Activated T-cell treated with anti-CD3 and anti-CD28 coated beads, Interleukin-2, amount 50 U/mL, for 72 hours (primary cell): ENCODE results near the gene PPA1. TPM values are rescaled to one million over a fixed set of nuclear protein-coding genes. Genes with fewer than 3 reads are reported as not detected.

Experiments used
- ATAC-seq, 2 donors: fragments of 150-1000 bp; cut with Tn5 transposase; replicated peaks in 1 of 2; 2 replicates each; pipeline ENCODE4 v1.10.0; 2021; ENCODE audit warnings: moderate library complexity in 2 of 2, mild to moderate bottlenecking in 1 of 2
- DNase-seq, 2 donors: peaks; one replicate each; pipeline ENCODE4 v3.0.0; 2021 to 2022; ENCODE audit warnings: mixed read lengths in 1 of 2
- H3K27ac Mint-ChIP-seq: one replicate; pipeline ENCODE4 v1.8.0; 2022; ENCODE audit warnings: mild to moderate bottlenecking, moderate library complexity, mixed read lengths
- H3K27me3 Mint-ChIP-seq: one replicate; pipeline ENCODE4 v1.8.0; 2022; ENCODE audit warnings: low read depth, mixed read lengths
- H3K36me3 Mint-ChIP-seq, 2 donors: one replicate each; pipeline ENCODE4 v1.8.0; 2022; ENCODE audit warnings: mixed read lengths in 2 of 2, mild to moderate bottlenecking in 1 of 2; ENCODE audit not compliant: insufficient read depth in 2 of 2
- H3K4me1 Mint-ChIP-seq: one replicate; pipeline ENCODE4 v1.8.0; 2022; ENCODE audit warnings: low read depth, mixed read lengths
- H3K4me3 Mint-ChIP-seq, 2 donors: one replicate each; pipeline ENCODE4 v1.8.0; 2022; ENCODE audit warnings: mild to moderate bottlenecking in 2 of 2, mixed read lengths in 2 of 2, moderate library complexity in 2 of 2
- H3K9me3 Mint-ChIP-seq, 2 donors: one replicate each; pipeline ENCODE4 v1.8.0; 2022; ENCODE audit warnings: mixed read lengths in 2 of 2
- total RNA-seq, 2 donors: library from RNA; stranded (reverse); gene quantifications; one replicate each; pipeline ENCODE4 v1.2.3, GENCODE V29; 2022

Gene PPA1
- total RNA-seq, result 100 to 1,000 TPM; 274 to 290 TPM

DNA sequence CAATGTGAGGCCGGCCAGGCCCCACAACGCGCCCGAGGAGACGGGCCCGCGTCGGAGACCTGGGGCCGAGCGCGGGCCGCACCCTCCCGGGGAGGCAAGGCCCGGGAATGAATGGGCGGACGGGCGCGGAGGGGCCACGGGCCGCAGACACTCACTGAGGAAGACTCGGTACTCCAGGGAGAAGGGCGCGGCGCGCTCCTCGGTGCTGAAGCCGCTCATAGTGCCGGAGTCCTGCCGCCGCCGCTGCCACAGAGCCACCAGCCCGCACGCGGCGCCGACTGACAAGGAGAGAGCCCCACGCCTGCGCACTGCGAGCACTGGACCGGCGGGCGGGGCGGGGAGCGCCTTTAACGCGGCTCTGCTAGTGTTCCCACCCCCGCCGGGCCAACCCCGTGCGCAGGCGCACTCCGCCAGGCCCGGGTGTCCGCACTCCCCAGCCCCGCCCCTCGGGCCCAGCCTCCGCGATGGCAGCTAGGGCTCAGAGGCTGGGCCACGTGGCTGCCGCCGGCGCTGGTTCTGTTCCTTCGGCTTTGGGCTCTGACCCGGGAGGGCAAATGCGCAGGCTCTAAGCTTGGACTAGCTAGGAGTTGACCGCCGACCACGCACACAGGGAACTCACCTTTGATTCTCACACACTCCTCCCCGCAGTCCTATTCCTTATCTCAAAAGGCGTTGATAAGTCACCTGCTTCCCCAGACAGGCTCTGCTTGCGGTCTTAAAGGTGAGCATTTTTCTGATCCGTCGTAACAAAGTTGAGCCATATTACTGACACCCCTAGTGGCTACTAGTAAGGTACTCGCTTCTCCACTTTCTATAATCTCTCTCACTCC is at the start of gene PPA1:
Gene PPA1, minus strand, starts transcription at position 321 of the 830 bp plus-strand sequence. Its CDS starts 102 bp downstream, at position 219.
- ATAC-seq, result peak; percentile 93 to 95

DNA sequence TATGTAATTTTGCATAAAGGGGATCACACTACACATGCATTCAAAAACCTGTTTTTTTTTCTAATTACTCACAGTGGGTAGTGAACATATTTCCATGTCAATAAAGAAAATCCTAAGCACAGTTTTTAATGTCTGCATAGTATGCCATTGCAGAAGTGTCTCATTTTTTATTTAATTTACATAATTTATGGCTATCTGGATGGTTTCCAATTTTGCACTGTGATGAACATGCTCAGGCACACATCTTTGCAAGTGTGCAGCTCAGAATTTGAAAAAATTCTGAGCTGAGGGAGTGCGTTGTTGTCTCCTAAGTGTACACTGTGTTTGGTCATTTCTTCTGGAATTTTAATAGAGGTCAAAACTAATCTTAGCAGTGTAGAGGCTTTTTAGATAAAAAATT is 48.4 kb upstream of the PPA1 start:
- Mint-ChIP-seq H3K4me1 (no peaks in the 10 kb centered on the region), H3K9me3 (no peaks in the 10 kb centered on the region), H3K36me3 (peaks cover 0 to 1% of the 10 kb centered on the region in 2 donors), H3K27ac (no peak overlapping the region), H3K4me3 (no peak overlapping the region), H3K27me3 (peaks cover 59% of the 10 kb centered on the region)
- ATAC-seq, result no peak
- no peak for DNase-seq

More for the DNA sequence above, at the start of gene PPA1:
- Mint-ChIP-seq H3K9me3 (no peaks in the 10 kb centered on the region), H3K4me3 (peak within 1 kb of the TSS; percentile 86 to 95), H3K36me3 (peaks cover 2 to 5% of the 10 kb centered on the region in 2 donors), H3K27me3 (no peaks in the 10 kb centered on the region), H3K27ac (peak within 1 kb of the TSS; percentile 92), H3K4me1 (peaks cover 52% of the 10 kb centered on the region)
- peak; percentile 99 to 100 for DNase-seq

DNA sequence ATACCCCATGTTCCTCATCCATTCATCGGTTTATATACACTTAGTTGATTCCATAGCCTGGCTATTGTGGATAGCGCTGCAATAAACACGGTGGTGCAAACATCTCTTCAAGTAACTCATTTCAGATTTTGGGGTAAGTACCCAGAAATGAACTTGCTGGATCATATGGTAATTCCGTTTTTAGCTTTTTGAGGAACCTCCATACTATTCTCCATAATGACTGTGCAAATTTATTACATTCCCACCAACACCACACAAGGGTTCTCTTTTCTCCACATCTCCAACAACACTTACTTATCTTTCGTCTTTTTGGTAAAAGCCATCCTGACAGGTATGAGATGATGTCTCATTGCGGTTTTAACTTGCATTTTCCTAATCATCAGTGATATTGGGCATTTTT is 46.9 kb upstream of the PPA1 start:
- Mint-ChIP-seq H3K36me3 (peaks cover 0 to 1% of the 10 kb centered on the region in 2 donors), H3K9me3 (no peaks in the 10 kb centered on the region), H3K27ac (no peak overlapping the region), H3K4me1 (no peaks in the 10 kb centered on the region), H3K4me3 (no peak overlapping the region), H3K27me3 (peaks cover 44% of the 10 kb centered on the region)
- no peak for DNase-seq
- no peak for ATAC-seq

DNA sequence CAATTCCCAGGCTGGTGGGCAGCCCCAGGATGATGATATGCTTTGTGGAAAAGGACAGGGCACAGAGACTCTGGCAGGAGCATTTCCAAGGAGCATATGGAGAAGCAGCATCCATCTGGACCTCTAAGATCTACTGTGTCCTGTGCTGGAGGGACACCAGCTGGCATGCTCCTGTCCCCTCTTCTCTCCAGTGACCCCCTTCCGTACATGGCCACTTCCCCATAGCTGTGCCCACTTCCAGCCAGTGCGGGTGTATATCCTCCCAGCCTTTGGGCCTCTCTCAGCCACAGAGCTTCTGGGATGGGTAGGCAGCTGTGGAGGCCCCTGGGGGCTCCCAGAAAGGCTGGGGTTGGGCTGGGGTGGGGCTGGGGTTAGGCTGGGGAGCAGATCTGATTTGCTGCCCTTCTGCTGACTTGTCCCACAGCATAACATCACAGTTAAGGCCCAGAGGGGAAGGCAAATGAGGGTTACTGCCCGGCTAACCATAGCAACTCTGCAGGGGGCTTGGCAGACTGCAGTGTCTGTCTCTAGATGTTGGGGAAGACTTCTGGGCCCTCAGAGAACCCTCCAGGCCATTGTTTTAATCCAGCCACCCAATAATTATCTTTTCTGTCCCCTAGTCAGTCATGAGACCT is 44.3 kb upstream of the PPA1 start:
- no peaks in the 10 kb centered on the region for H3K9me3 Mint-ChIP-seq
- H3K27me3 Mint-ChIP-seq, result peaks cover 21% of the 10 kb centered on the region
- DNase-seq (no peak), ATAC-seq (no peak)
- H3K4me1 Mint-ChIP-seq, result peaks cover 7% of the 10 kb centered on the region
- no peaks in the 10 kb centered on the region for H3K36me3 Mint-ChIP-seq
- H3K27ac Mint-ChIP-seq, result no peak overlapping the region
- H3K4me3 Mint-ChIP-seq, result no peak overlapping the region

DNA sequence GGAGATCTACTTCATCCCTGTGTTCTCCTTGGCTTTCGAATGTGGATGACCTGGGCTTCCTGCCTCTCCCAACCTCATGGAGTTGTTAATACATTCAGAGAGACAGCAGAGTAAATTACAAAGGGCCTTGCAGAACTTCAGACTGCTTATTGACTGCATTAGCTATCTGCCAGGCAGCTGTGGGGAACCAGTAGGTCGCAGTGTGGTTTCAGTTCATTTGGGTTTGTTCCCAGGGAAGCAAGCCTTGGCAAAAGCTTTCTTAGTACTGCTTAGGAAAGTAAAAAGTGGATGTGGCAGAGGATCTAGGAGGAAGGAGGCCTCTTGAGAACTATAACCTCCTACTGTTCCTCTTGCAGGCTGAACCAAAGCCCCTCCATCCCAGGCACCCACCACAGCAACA is 41.4 kb upstream of the PPA1 start:
- no peak overlapping the region for H3K27ac Mint-ChIP-seq
- no peak for ATAC-seq
- H3K36me3 Mint-ChIP-seq, result no peaks in the 10 kb centered on the region
- H3K27me3 Mint-ChIP-seq, result no peaks in the 10 kb centered on the region
- H3K4me1 Mint-ChIP-seq, result peaks cover 26% of the 10 kb centered on the region
- H3K9me3 Mint-ChIP-seq, result no peaks in the 10 kb centered on the region
- no peak overlapping the region for H3K4me3 Mint-ChIP-seq
- no peak for DNase-seq

DNA sequence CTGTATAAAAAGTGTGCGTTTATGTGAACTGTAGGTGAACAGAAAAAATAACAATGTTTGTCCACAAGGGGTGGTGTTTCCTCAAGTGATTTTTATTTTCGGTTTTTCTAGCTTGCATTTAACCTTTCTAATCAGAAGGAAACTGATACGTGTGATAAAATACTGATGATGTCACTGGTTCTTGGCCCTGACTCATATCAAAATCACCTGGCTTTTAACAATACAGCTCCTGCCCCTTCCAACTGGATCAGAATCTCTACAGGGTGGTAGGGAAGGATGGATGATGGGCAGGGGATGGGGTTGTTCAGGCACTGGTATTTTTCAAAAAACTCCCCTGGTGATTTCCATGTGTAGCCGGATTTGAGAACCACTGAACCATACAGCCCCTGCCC is 39.7 kb upstream of the PPA1 start:
- Mint-ChIP-seq H3K4me3 (peak overlapping the region; percentile 43 to 65), H3K36me3 (no peaks in the 10 kb centered on the region), H3K4me1 (peaks cover 26% of the 10 kb centered on the region), H3K27ac (no peak overlapping the region), H3K9me3 (no peaks in the 10 kb centered on the region), H3K27me3 (no peaks in the 10 kb centered on the region)
- ATAC-seq (peak; percentile 90 to 92), DNase-seq (no peak)

DNA sequence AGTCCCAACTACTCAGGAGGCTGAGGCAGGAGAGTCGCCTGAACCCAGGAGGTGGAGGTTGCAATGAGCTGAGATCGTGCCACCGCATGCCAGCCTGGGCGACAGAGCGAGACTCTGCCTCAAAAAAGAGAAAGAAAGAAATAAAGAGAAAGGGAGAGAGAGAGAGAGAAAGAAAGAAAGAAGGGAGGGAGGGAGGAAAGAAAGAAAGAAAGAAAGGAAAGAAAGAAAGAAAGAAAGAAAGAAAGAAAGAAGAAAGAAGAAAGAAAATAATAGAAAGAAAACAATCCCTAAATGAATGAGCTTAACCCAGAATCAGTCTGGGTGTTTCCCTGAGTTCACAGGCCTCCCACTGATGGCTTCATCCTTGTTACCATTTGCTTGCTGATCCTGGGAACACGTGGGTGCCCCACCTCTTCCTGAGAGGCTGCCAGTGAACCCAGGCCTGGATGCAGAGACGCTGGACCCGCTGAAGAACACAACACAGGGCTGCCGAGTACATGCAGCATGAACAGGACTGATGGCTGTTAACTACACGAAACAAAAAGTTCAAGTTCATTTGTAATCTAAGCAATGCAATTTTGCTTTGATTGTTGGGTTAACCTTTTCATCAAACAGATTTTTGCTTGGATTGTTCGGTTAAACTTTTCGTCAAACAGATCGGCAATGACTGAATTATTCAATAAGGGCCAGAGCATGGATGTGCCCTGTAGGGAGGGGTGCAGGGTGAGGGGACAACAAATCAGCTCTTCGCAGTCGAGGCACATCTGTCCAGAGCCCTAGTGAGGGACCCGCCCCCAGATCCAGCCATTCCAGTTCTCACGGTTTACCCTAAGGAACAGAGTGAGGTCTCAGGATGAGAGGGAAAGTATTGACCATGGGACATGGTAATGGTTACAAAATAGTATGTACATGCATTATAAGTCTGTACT is 39.0 kb upstream of the PPA1 start:
- no peak for DNase-seq
- Mint-ChIP-seq H3K4me3 (peak overlapping the region; percentile 43 to 65), H3K27ac (peak overlapping the region; percentile 51), H3K36me3 (no peaks in the 10 kb centered on the region), H3K4me1 (peaks cover 29% of the 10 kb centered on the region), H3K9me3 (no peaks in the 10 kb centered on the region), H3K27me3 (peaks cover 3% of the 10 kb centered on the region)
- ATAC-seq, result peak; percentile 41 to 55

DNA sequence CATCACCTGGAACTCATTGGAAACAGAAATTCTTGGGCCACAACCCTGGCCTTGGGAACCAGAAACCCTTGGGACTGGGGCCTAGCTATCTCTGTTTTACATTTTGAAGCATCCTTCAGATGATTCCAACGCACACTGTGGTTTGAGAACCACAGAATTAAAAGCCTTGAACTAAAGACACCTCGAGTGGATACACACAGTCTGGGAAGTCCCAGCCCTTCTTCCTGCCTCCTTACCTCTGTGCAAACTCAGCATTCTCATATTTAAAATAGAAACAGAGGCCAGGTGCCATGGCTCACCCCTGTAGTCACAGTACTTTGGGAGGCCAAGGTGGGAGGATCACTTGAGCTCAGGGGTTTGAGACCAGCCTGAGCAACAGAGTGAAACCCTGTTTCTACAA is 37.7 kb upstream of the PPA1 start:
- Mint-ChIP-seq H3K27ac (no peak overlapping the region), H3K36me3 (no peaks in the 10 kb centered on the region), H3K4me1 (peaks cover 36% of the 10 kb centered on the region), H3K9me3 (no peaks in the 10 kb centered on the region), H3K27me3 (peaks cover 13% of the 10 kb centered on the region), H3K4me3 (peak overlapping the region in 1 of 2 donors; percentile 33)
- DNase-seq (no peak), ATAC-seq (peak in 1 of 2 donors; percentile 37)

DNA sequence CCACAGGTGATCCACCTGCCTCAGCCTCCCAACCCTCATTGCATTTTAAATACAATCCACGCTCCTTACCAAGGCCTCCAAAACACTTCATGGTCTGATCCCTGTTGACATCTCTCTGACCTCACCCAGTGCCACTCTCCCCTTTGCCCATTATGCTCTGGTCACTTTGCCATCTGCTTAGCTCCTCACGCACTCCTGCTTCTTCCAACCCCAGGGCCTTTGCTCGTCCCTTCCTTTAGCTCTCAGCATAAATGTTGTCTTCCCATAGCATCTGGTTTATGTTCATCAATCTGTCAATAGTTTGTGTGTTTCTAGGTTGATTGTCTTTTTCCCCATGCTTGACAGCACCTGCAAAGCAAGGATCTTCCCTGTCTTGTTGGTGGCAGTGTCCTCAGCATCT is 36.5 kb upstream of the PPA1 start:
- Mint-ChIP-seq H3K4me3 (no peak overlapping the region), H3K36me3 (no peaks in the 10 kb centered on the region), H3K9me3 (no peaks in the 10 kb centered on the region), H3K27me3 (peaks cover 19% of the 10 kb centered on the region), H3K27ac (no peak overlapping the region), H3K4me1 (peaks cover 36% of the 10 kb centered on the region)
- DNase-seq (no peak), ATAC-seq (no peak)

DNA sequence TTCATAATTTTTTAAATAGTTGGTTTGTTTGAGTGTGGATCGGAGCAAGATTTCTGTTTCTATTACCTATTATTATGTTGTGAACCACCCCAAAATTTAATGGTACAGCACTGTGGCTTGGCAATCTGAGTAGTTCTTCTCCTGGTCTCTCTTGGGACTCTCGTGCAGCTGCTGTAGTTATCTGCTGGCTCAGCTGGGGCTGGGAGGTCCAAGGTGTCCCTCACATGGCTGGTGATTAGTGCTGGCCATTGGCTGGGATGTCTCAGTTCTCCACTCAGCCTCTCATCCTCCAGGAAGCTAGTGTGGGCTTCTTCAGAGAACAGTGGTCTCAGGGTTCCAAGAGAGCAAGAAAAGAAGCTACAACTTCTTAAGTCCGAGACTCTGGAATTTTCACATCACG is 35.1 kb upstream of the PPA1 start:
- no peaks in the 10 kb centered on the region for H3K9me3 Mint-ChIP-seq
- no peak for DNase-seq
- H3K36me3 Mint-ChIP-seq, result no peaks in the 10 kb centered on the region
- H3K27me3 Mint-ChIP-seq, result peaks cover 24% of the 10 kb centered on the region
- H3K27ac Mint-ChIP-seq, result no peak overlapping the region
- peaks cover 36% of the 10 kb centered on the region for H3K4me1 Mint-ChIP-seq
- ATAC-seq, result no peak
- no peak overlapping the region for H3K4me3 Mint-ChIP-seq

DNA sequence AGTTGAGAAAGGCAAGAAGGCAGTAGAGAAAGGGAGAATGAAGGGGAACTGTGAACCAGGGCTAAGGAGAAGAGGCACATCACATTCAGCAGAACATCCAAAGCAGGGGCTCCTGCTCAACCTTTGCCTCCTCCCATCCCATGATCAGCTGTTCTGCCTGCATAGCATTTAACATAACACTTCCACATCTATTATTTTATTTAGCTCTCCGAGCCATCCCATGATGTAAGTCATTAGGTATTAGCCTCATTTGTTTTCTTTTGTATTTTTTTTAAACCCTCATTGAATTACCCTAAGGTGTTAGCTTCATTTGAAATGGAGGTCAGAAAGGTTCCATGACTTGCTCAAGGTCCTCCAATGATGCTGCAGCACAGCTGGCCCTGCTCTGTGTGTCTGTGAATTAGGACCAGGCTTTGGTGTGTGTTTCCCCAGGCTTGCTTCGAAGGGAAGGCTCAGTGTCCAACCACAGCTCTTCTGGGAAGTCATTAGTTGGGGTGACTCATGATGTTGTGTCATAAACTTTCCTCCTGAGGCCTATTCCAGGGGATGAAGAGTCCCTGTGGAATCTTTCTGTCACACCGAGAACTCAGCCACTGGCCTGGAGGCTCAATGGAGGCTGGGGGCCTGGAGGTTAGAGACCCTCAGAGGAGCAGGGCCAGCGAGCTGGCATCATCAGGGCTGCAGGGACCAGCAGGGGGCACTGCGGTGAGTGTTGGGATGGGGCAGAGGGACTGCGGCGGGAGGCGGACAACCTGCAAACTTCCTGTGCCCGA is 34.1 kb upstream of the PPA1 start:
- H3K36me3 Mint-ChIP-seq, result no peaks in the 10 kb centered on the region
- H3K4me1 Mint-ChIP-seq, result peaks cover 28% of the 10 kb centered on the region
- peak overlapping the region in 1 of 2 donors; percentile 11 for H3K4me3 Mint-ChIP-seq
- ATAC-seq, result peak; percentile 40 to 52
- no peak for DNase-seq
- H3K27ac Mint-ChIP-seq, result peak overlapping the region; percentile 41
- peaks cover 26% of the 10 kb centered on the region for H3K27me3 Mint-ChIP-seq
- H3K9me3 Mint-ChIP-seq, result no peaks in the 10 kb centered on the region

DNA sequence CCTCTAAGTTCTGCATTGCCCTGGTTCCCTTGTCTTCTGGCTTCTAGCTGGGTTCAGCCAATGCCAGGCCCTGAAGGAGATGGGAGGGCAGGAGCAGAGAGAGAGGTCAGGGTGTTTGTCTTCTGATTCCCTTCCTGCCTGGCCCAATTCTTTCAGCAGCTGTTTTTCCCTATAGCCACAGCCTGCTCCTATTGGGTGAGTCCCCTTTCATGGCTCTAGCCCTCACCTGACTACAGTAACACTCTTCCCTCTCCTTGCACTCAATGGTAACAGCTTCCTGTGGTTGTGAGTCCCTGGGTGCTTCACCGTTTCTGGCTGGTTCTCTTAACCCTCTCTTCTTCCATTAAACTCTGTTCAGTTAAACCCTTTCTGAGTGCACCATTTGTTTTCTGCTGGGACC is 33.5 kb upstream of the PPA1 start:
- Mint-ChIP-seq H3K36me3 (peaks cover under 1 to 2% of the 10 kb centered on the region in 2 donors), H3K4me1 (peaks cover 21% of the 10 kb centered on the region), H3K4me3 (no peak overlapping the region), H3K9me3 (peaks cover 0 to 2% of the 10 kb centered on the region in 2 donors), H3K27ac (no peak overlapping the region), H3K27me3 (peaks cover 27% of the 10 kb centered on the region)
- DNase-seq (no peak), ATAC-seq (no peak)
